SK-N-SH treated with all-trans-retinoic acid at 6 μM for 48 hours (cell line): Measurements from ENCODE around the gene DCC.

ENCODE experiments used
- ARNTL ChIP-seq: fragments of 450-650 bp; formaldehyde crosslinking; IDR thresholded peaks from 2 replicates; pipeline ENCODE4 v1.5.0; 2020; ENCODE audit warnings: low read depth, mild to moderate bottlenecking, moderate library complexity, borderline replicate concordance
- CSRNP3 ChIP-seq: fragments of 250-450 bp; sonication (Bioruptor Pico); IDR thresholded peaks from 2 replicates; pipeline ENCODE4 v1.5.1; 2021; ENCODE audit warnings: mild to moderate bottlenecking, moderate library complexity
- GLIS3 ChIP-seq: fragments of 250-450 bp; sonication (Bioruptor Pico); IDR thresholded peaks from 2 replicates; pipeline ENCODE4 v1.5.0; 2020; ENCODE audit warnings: mild to moderate bottlenecking, moderate library complexity
- OSR1 ChIP-seq: fragments of 250-450 bp; sonication (Bioruptor Pico); IDR thresholded peaks from 2 replicates; pipeline ENCODE4 v1.8.0; 2022; ENCODE audit warnings: moderate library complexity, mild to moderate bottlenecking, inconsistent platforms
- PPARA ChIP-seq: fragments of 250-450 bp; sonication (Bioruptor Pico); IDR thresholded peaks from 2 replicates; pipeline ENCODE4 v1.5.0; 2020; ENCODE audit warnings: mild to moderate bottlenecking, borderline replicate concordance
- RARB ChIP-seq: fragments of 250-450 bp; sonication (Bioruptor Pico); IDR thresholded peaks from 2 replicates; pipeline ENCODE4 v1.8.0; 2021; ENCODE audit warnings: mild to moderate bottlenecking, moderate library complexity
- SNAI2 ChIP-seq: fragments of 250-450 bp; sonication (Bioruptor Pico); IDR thresholded peaks from 2 replicates; pipeline ENCODE4 v1.5.0; 2020; ENCODE audit warnings: mild to moderate bottlenecking, moderate library complexity
- TOX ChIP-seq: fragments of 250-450 bp; sonication (Bioruptor Pico); IDR thresholded peaks from 2 replicates; pipeline ENCODE4 v1.8.0; 2021; ENCODE audit warnings: mild to moderate bottlenecking, moderate library complexity, borderline replicate concordance
- ZC3H10 ChIP-seq: fragments of 250-450 bp; sonication (Bioruptor Pico); IDR thresholded peaks from 2 replicates; pipeline ENCODE4 v1.5.1; 2021; ENCODE audit warnings: mild to moderate bottlenecking, moderate library complexity
- ZFP3 ChIP-seq: fragments of 250-450 bp; sonication (Bioruptor Pico); IDR thresholded peaks from 2 replicates; pipeline ENCODE4 v1.5.0; 2020; ENCODE audit warnings: mild to moderate bottlenecking, moderate library complexity
- ZFP30 ChIP-seq: fragments of 450-650 bp; formaldehyde crosslinking; IDR thresholded peaks from 2 replicates; pipeline ENCODE4 v1.5.0; 2022; ENCODE audit warnings: mild to moderate bottlenecking, moderate library complexity
- ZNF565 ChIP-seq: fragments of 450-650 bp; formaldehyde crosslinking; conservative IDR thresholded peaks from 2 replicates; pipeline ENCODE4 v1.5.0; 2020; ENCODE audit warnings: low read depth, mild to moderate bottlenecking, moderate library complexity
- TF ChIP-seq, protein P1 (sequence below): fragments of 250-450 bp; sonication (Bioruptor Pico); IDR thresholded peaks from 2 replicates; pipeline ENCODE4 v1.8.0; 2020; ENCODE audit warnings: mild to moderate bottlenecking, moderate library complexity, borderline replicate concordance
- TF ChIP-seq, protein P2 (sequence below): fragments of 250-450 bp; sonication (Bioruptor Pico); IDR thresholded peaks from 2 replicates; pipeline ENCODE4 v1.5.0; 2020; ENCODE audit warnings: mild to moderate bottlenecking, moderate library complexity

DNA sequence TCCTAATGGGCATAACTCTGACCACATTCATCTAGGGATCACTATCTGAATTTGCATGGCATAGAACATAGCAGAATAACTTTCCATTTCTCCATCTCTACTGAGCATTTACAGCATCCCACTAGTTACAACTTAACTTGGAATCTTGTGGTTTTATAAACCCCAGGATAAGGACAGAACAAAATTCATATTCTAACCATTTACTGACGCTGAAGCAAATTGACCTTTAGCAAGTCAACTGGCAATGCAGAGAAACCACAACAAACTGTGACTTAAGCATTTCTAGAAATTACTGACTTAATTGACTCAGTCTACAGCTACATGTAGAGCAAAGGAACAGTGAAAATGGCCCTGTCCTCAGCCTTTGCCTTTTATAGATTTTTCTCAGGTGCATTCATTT lies 61.2 kb downstream of the DCC start:
- TF ChIP-seq ZFP3 (CRISPR knock-in tag) (no peak), ZFP30 (CRISPR knock-in tag) (no peak), PPARA (CRISPR knock-in tag) (no peak), CSRNP3 (CRISPR knock-in tag) (no peak), ZNF565 (CRISPR knock-in tag) (no peak), ARNTL (CRISPR knock-in tag) (no peak), ZC3H10 (CRISPR knock-in tag) (no peak), GLIS3 (CRISPR knock-in tag) (no peak), SNAI2 (CRISPR knock-in tag) (no peak), OSR1 (CRISPR knock-in tag) (no peak), TOX (no peak), RARB (CRISPR knock-in tag) (no peak)
- TF ChIP-seq, protein P1, sequence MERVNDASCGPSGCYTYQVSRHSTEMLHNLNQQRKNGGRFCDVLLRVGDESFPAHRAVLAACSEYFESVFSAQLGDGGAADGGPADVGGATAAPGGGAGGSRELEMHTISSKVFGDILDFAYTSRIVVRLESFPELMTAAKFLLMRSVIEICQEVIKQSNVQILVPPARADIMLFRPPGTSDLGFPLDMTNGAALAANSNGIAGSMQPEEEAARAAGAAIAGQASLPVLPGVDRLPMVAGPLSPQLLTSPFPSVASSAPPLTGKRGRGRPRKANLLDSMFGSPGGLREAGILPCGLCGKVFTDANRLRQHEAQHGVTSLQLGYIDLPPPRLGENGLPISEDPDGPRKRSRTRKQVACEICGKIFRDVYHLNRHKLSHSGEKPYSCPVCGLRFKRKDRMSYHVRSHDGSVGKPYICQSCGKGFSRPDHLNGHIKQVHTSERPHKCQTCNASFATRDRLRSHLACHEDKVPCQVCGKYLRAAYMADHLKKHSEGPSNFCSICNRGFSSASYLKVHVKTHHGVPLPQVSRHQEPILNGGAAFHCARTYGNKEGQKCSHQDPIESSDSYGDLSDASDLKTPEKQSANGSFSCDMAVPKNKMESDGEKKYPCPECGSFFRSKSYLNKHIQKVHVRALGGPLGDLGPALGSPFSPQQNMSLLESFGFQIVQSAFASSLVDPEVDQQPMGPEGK (CRISPR knock-in tag): no peak
- TF ChIP-seq, protein P2, sequence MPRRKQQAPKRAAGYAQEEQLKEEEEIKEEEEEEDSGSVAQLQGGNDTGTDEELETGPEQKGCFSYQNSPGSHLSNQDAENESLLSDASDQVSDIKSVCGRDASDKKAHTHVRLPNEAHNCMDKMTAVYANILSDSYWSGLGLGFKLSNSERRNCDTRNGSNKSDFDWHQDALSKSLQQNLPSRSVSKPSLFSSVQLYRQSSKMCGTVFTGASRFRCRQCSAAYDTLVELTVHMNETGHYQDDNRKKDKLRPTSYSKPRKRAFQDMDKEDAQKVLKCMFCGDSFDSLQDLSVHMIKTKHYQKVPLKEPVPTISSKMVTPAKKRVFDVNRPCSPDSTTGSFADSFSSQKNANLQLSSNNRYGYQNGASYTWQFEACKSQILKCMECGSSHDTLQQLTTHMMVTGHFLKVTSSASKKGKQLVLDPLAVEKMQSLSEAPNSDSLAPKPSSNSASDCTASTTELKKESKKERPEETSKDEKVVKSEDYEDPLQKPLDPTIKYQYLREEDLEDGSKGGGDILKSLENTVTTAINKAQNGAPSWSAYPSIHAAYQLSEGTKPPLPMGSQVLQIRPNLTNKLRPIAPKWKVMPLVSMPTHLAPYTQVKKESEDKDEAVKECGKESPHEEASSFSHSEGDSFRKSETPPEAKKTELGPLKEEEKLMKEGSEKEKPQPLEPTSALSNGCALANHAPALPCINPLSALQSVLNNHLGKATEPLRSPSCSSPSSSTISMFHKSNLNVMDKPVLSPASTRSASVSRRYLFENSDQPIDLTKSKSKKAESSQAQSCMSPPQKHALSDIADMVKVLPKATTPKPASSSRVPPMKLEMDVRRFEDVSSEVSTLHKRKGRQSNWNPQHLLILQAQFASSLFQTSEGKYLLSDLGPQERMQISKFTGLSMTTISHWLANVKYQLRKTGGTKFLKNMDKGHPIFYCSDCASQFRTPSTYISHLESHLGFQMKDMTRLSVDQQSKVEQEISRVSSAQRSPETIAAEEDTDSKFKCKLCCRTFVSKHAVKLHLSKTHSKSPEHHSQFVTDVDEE (CRISPR knock-in tag): no peak
